ENCODE data around the gene MRPL33. TPM values are rescaled to one million over a fixed set of nuclear protein-coding genes. Genes with fewer than 3 reads are reported as not detected.
"Not testable (repeated sequence)": the region's sequence is repeated elsewhere in the genome, so short reads cannot be mapped to it uniquely, and the experiment has no call there.

The MRPL33 gene
- total RNA-seq, 2 donors from 2014 or later: 26.5 to 92.0 TPM

DNA sequence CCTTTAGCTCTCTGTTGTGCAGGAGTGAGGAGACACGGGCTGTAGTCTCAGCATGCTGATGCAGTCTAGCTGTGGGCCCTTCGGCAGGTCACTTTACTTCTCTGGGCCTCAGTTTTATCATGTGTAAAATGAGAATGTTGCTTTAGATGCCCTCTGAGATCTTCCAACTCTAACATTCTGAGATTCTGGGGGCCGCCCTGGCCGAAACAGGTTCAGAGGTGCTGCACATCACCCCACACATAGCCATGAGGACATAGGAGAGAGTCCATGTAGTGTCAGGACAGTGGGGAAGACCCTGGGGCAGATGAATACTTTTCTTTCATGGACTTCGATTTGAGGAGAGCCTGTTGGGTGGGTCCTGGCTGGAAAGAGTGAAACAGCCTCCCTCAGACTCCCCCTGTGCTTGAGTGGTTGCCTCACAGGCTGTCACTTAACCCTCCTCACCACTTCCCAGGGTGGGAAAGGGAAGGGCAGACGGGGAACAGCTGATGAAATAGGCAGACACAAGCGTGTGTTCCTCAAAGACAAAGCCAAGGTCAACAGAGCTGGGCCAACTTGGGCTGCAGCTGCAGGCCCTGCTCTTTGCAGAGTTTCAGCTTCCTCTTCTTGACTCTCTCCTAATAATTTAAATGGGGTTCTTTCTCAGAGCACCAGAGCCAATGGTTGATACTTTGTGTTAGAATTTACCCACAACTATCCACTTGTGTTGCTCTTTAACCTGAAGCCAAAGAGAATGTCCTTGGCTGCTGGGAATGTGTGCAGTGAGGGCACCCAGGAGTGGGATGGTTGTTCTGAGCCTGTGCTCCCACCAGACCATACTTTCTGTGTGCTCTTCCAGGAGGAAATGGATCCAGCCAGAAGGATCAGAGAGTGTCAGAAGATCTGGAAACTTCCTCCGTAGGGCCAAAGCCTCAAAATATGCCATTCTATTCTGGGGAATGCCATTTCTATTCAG is 14.7 kb upstream of the MRPL33 start:
- 67 to 70% methylated on average over 8 of the region's 8 CpGs for WGBS, 2 donors
- Histone ChIP-seq H3K4me3 (no peak overlapping the region), H3K27me3 (no peaks in the 10 kb centered on the region), H3K9me3 (no peaks in the 10 kb centered on the region), H3K27ac (peak overlapping the region; percentile 11 to 94 (median 56)), H3K4me1 (peaks cover 57% of the 10 kb centered on the region), H3K36me3 (replicated peaks in 1 of 2; ENCODE audit: insufficient read depth in 1 of 2, low read depth in 2 of 2) (no peaks in the 10 kb centered on the region)
- no peak for TF ChIP-seq POLR2A (IDR thresholded peaks at IDR 0.05)
- TF ChIP-seq, protein P1, sequence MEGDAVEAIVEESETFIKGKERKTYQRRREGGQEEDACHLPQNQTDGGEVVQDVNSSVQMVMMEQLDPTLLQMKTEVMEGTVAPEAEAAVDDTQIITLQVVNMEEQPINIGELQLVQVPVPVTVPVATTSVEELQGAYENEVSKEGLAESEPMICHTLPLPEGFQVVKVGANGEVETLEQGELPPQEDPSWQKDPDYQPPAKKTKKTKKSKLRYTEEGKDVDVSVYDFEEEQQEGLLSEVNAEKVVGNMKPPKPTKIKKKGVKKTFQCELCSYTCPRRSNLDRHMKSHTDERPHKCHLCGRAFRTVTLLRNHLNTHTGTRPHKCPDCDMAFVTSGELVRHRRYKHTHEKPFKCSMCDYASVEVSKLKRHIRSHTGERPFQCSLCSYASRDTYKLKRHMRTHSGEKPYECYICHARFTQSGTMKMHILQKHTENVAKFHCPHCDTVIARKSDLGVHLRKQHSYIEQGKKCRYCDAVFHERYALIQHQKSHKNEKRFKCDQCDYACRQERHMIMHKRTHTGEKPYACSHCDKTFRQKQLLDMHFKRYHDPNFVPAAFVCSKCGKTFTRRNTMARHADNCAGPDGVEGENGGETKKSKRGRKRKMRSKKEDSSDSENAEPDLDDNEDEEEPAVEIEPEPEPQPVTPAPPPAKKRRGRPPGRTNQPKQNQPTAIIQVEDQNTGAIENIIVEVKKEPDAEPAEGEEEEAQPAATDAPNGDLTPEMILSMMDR (IDR thresholded peaks at IDR 0.05): no peak
- ATAC-seq: no peak
- intact Hi-C loops (cut with DNase I): no loop called here
- peak in 3 of 4 donors; percentile 45 to 65 (median 46) for DNase-seq

- TF ChIP-seq, protein P1 (IDR thresholded peaks at IDR 0.05): no peak
- TF ChIP-seq POLR2A (IDR thresholded peaks at IDR 0.05): no peak
- no peak overlapping the region for H3K4me3 ChIP-seq
- WGBS, 2 donors: 27 to 51% methylated on average over 3 of the region's 3 CpGs
- intact Hi-C loops (cut with DNase I): no loop called here
- H3K4me1 ChIP-seq: peaks cover 50% of the 10 kb centered on the region
- H3K36me3 ChIP-seq (replicated peaks in 1 of 2; ENCODE audit: insufficient read depth in 1 of 2, low read depth in 2 of 2): no peaks in the 10 kb centered on the region
- H3K27ac ChIP-seq: peak overlapping the region; percentile 53 to 76 (median 68)
- peak; percentile 70 for ATAC-seq
- DNase-seq: peak in 1 of 4 donors; percentile 37
- no peaks in the 10 kb centered on the region for H3K9me3 ChIP-seq
- no peaks in the 10 kb centered on the region for H3K27me3 ChIP-seq
Observed at GRCh38 chr2:27762951-27763906, 8.3 kb upstream of the MRPL33 start.

DNA sequence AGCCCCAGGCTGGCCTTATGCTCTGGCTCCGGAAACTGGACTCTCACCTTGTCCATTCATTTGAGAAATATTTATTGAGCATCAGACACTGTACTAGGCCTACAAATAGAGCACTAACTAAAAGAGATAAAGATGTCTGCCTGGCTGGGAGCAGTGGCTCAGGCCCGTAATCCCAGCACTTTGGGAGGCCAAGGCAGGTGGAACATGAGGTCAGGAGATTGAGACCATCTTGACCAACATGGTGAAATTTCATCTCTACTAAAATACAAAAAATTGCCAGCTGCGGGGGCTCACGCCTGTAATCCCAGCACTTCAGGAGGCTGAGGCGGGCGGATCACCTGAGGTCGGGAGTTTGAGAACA is 7.6 kb upstream of the MRPL33 start:
- WGBS, 2 donors: 80 to 85% methylated on average over 7 of the region's 7 CpGs
- ATAC-seq: no peak
- Histone ChIP-seq H3K4me3 (no peak overlapping the region), H3K36me3 (replicated peaks in 1 of 2; ENCODE audit: insufficient read depth in 1 of 2, low read depth in 2 of 2) (no peaks in the 10 kb centered on the region), H3K27me3 (no peaks in the 10 kb centered on the region), H3K27ac (peak overlapping the region; percentile 53 to 76 (median 68)), H3K9me3 (no peaks in the 10 kb centered on the region), H3K4me1 (peaks cover 50% of the 10 kb centered on the region)
- DNase-seq: no peak
- intact Hi-C loops (cut with DNase I): no loop called here
- no peak for TF ChIP-seq POLR2A (IDR thresholded peaks at IDR 0.05)
- TF ChIP-seq, protein P1 (IDR thresholded peaks at IDR 0.05): no peak

DNA sequence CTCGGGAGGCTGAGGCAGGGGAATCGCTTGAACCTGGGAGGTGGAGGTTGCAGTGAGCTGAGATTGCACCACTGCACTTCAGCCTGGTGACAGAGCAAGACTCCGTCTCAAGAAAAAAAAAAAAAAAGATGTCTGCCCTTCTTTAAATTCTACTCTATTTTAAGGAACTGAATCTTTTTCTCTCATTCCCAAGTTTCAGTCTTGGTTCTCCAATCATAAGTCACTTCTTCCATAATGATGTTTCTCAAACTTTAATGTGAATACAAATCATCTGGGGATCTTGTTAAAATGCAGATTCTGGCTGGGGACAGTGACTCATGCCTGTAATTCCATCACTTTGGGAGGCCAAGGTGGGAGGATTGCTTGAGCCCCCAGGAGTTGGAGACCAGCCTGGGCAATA is 7.0 kb upstream of the MRPL33 start:
- WGBS, 2 donors: 71 to 75% methylated on average over 3 of the region's 3 CpGs

More for the DNA sequence above, 7.0 kb upstream of the MRPL33 start:
- H3K9me3 ChIP-seq; H3K27me3 ChIP-seq; intact Hi-C loops (cut with DNase I); DNase-seq; H3K4me3 ChIP-seq; H3K36me3 ChIP-seq (replicated peaks in 1 of 2; ENCODE audit: insufficient read depth in 1 of 2, low read depth in 2 of 2); ATAC-seq: not testable (repeated sequence)
- Histone ChIP-seq H3K27ac (peak overlapping the region in 3 of 4 donors; percentile 65 to 86 (median 77)), H3K4me1 (peaks cover 50% of the 10 kb centered on the region)
